ENCODE measurements around the gene FAM131A. TPM values are rescaled to one million over a fixed set of nuclear protein-coding genes. Genes with fewer than 3 reads are reported as not detected.

The FAM131A gene
- total and polyA plus RNA-seq, 5 donors from 2014 or later: 2.0 to 13.8 (median 2.4) TPM

GRCh38 chr3:184344579-184345316, 7.3 kb downstream of the FAM131A start:
- no peak overlapping the region for H3K4me3 ChIP-seq (ENCODE audit: low read depth, low read length)
- H3K36me3 Mint-ChIP-seq: peaks cover 17% of the 10 kb centered on the region
- no peaks in the 10 kb centered on the region for H3K9me3 Mint-ChIP-seq
- H3K36me3 ChIP-seq (ENCODE audit: control insufficient read depth, insufficient read depth, low read length): no peaks in the 10 kb centered on the region
- H3K4me3 Mint-ChIP-seq: no peak overlapping the region
- DNase-seq: no peak
- no peaks in the 10 kb centered on the region for H3K27me3 ChIP-seq (ENCODE audit: control insufficient read depth, insufficient read depth, low read length)
- no peak overlapping the region for H3K27ac ChIP-seq (ENCODE audit: insufficient read depth, low read length, poor library complexity, severe bottlenecking)
- H3K4me1 ChIP-seq (ENCODE audit: control insufficient read depth, insufficient read depth, low read length, poor library complexity, severe bottlenecking): no peaks in the 10 kb centered on the region
- no peak overlapping the region for H3K27ac Mint-ChIP-seq
- H3K4me1 Mint-ChIP-seq: peaks cover 0 to 5% (median 2%) of the 10 kb centered on the region in 4 donors
- no peaks in the 10 kb centered on the region for H3K9me3 ChIP-seq (ENCODE audit: control insufficient read depth in 2 of 2, low read length in 2 of 2)
- ATAC-seq (ENCODE audit: low read depth in 2 of 2): no peak
- H3K27me3 Mint-ChIP-seq: no peaks in the 10 kb centered on the region

DNA sequence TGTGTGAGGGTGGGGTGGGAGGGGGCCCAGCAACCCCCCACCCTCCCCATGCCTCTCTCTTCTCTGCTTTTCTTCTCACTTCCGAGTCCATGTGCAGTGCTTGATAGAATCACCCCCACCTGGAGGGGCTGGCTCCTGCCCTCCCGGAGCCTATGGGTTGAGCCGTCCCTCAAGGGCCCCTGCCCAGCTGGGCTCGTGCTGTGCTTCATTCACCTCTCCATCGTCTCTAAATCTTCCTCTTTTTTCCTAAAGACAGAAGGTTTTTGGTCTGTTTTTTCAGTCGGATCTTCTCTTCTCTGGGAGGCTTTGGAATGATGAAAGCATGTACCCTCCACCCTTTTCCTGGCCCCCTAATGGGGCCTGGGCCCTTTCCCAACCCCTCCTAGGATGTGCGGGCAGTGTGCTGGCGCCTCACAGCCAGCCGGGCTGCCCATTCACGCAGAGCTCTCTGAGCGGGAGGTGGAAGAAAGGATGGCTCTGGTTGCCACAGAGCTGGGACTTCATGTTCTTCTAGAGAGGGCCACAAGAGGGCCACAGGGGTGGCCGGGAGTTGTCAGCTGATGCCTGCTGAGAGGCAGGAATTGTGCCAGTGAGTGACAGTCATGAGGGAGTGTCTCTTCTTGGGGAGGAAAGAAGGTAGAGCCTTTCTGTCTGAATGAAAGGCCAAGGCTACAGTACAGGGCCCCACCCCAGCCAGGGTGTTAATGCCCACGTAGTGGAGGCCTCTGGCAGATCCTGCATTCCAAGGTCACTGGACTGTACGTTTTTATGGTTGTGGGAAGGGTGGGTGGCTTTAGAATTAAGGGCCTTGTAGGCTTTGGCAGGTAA, 8.1 kb downstream of the FAM131A start:
- Histone ChIP-seq H3K4me3 (ENCODE audit: low read depth, low read length) (no peak overlapping the region), H3K9me3 (ENCODE audit: control insufficient read depth in 2 of 2, low read length in 2 of 2) (no peaks in the 10 kb centered on the region), H3K27ac (ENCODE audit: insufficient read depth, low read length, poor library complexity, severe bottlenecking) (no peak overlapping the region), H3K36me3 (ENCODE audit: control insufficient read depth, insufficient read depth, low read length) (no peaks in the 10 kb centered on the region), H3K4me1 (ENCODE audit: control insufficient read depth, insufficient read depth, low read length, poor library complexity, severe bottlenecking) (no peaks in the 10 kb centered on the region), H3K27me3 (ENCODE audit: control insufficient read depth, insufficient read depth, low read length) (no peaks in the 10 kb centered on the region)
- Mint-ChIP-seq H3K9me3 (no peaks in the 10 kb centered on the region), H3K36me3 (peaks cover 16% of the 10 kb centered on the region), H3K4me1 (peaks cover 0 to 5% (median 2%) of the 10 kb centered on the region in 4 donors), H3K27ac (peak overlapping the region in 1 of 3 donors; percentile 78), H3K4me3 (no peak overlapping the region), H3K27me3 (no peaks in the 10 kb centered on the region)
- ATAC-seq (ENCODE audit: low read depth in 2 of 2): no peak
- DNase-seq: peak in 1 of 3 donors; percentile 25

- Mint-ChIP-seq H3K36me3 (peaks cover 11% of the 10 kb centered on the region), H3K27ac (no peak overlapping the region), H3K4me3 (no peak overlapping the region), H3K4me1 (no peaks in the 10 kb centered on the region), H3K27me3 (no peaks in the 10 kb centered on the region), H3K9me3 (no peaks in the 10 kb centered on the region)
- no peak for ATAC-seq (ENCODE audit: low read depth in 2 of 2)
- H3K36me3 ChIP-seq (ENCODE audit: control insufficient read depth, insufficient read depth, low read length): no peaks in the 10 kb centered on the region
- no peak overlapping the region for H3K4me3 ChIP-seq (ENCODE audit: low read depth, low read length)
- H3K27ac ChIP-seq (ENCODE audit: insufficient read depth, low read length, poor library complexity, severe bottlenecking): no peak overlapping the region
- H3K9me3 ChIP-seq (ENCODE audit: control insufficient read depth in 2 of 2, low read length in 2 of 2): no peaks in the 10 kb centered on the region
- no peaks in the 10 kb centered on the region for H3K4me1 ChIP-seq (ENCODE audit: control insufficient read depth, insufficient read depth, low read length, poor library complexity, severe bottlenecking)
- H3K27me3 ChIP-seq (ENCODE audit: control insufficient read depth, insufficient read depth, low read length): no peaks in the 10 kb centered on the region
- no peak for DNase-seq
Observed at GRCh38 chr3:184346480-184347190, 9.2 kb downstream of the FAM131A start.

- DNase-seq: no peak
- Mint-ChIP-seq H3K4me1 (no peaks in the 10 kb centered on the region), H3K27me3 (no peaks in the 10 kb centered on the region), H3K36me3 (peaks cover 10% of the 10 kb centered on the region), H3K4me3 (no peak overlapping the region), H3K27ac (peak overlapping the region in 1 of 3 donors; percentile 56), H3K9me3 (no peaks in the 10 kb centered on the region)
- no peaks in the 10 kb centered on the region for H3K4me1 ChIP-seq (ENCODE audit: control insufficient read depth, insufficient read depth, low read length, poor library complexity, severe bottlenecking)
- no peaks in the 10 kb centered on the region for H3K9me3 ChIP-seq (ENCODE audit: control insufficient read depth in 2 of 2, low read length in 2 of 2)
- H3K27ac ChIP-seq (ENCODE audit: insufficient read depth, low read length, poor library complexity, severe bottlenecking): no peak overlapping the region
- H3K36me3 ChIP-seq (ENCODE audit: control insufficient read depth, insufficient read depth, low read length): no peaks in the 10 kb centered on the region
- no peak overlapping the region for H3K4me3 ChIP-seq (ENCODE audit: low read depth, low read length)
- ATAC-seq (ENCODE audit: low read depth in 2 of 2): no peak
- no peaks in the 10 kb centered on the region for H3K27me3 ChIP-seq (ENCODE audit: control insufficient read depth, insufficient read depth, low read length)
Observed at GRCh38 chr3:184347321-184348056, 10.1 kb downstream of the FAM131A start.

GRCh38 chr3:184348057-184348382, 10.6 kb downstream of the FAM131A start:
- DNase-seq: no peak
- Mint-ChIP-seq H3K36me3 (peaks cover 7% of the 10 kb centered on the region), H3K9me3 (no peaks in the 10 kb centered on the region), H3K4me3 (no peak overlapping the region), H3K4me1 (no peaks in the 10 kb centered on the region), H3K27ac (no peak overlapping the region), H3K27me3 (no peaks in the 10 kb centered on the region)
- no peaks in the 10 kb centered on the region for H3K4me1 ChIP-seq (ENCODE audit: control insufficient read depth, insufficient read depth, low read length, poor library complexity, severe bottlenecking)
- no peaks in the 10 kb centered on the region for H3K9me3 ChIP-seq (ENCODE audit: control insufficient read depth in 2 of 2, low read length in 2 of 2)
- no peak overlapping the region for H3K4me3 ChIP-seq (ENCODE audit: low read depth, low read length)
- no peak overlapping the region for H3K27ac ChIP-seq (ENCODE audit: insufficient read depth, low read length, poor library complexity, severe bottlenecking)
- H3K27me3 ChIP-seq (ENCODE audit: control insufficient read depth, insufficient read depth, low read length): no peaks in the 10 kb centered on the region
- H3K36me3 ChIP-seq (ENCODE audit: control insufficient read depth, insufficient read depth, low read length): no peaks in the 10 kb centered on the region
- no peak for ATAC-seq (ENCODE audit: low read depth in 2 of 2)

GRCh38 chr3:184349563-184350470, 12.4 kb downstream of the FAM131A start:
- Mint-ChIP-seq H3K4me1 (no peaks in the 10 kb centered on the region), H3K27me3 (no peaks in the 10 kb centered on the region), H3K4me3 (no peak overlapping the region), H3K9me3 (no peaks in the 10 kb centered on the region), H3K36me3 (peaks cover 3% of the 10 kb centered on the region), H3K27ac (no peak overlapping the region)
- H3K36me3 ChIP-seq (ENCODE audit: control insufficient read depth, insufficient read depth, low read length): no peaks in the 10 kb centered on the region
- ATAC-seq (ENCODE audit: low read depth in 2 of 2) (no peak), DNase-seq (no peak)
- H3K27ac ChIP-seq (ENCODE audit: insufficient read depth, low read length, poor library complexity, severe bottlenecking): no peak overlapping the region
- peaks cover 4% of the 10 kb centered on the region for H3K4me1 ChIP-seq (ENCODE audit: control insufficient read depth, insufficient read depth, low read length, poor library complexity, severe bottlenecking)
- H3K27me3 ChIP-seq (ENCODE audit: control insufficient read depth, insufficient read depth, low read length): no peaks in the 10 kb centered on the region
- no peaks in the 10 kb centered on the region for H3K9me3 ChIP-seq (ENCODE audit: control insufficient read depth in 2 of 2, low read length in 2 of 2)
- H3K4me3 ChIP-seq (ENCODE audit: low read depth, low read length): no peak overlapping the region

DNA sequence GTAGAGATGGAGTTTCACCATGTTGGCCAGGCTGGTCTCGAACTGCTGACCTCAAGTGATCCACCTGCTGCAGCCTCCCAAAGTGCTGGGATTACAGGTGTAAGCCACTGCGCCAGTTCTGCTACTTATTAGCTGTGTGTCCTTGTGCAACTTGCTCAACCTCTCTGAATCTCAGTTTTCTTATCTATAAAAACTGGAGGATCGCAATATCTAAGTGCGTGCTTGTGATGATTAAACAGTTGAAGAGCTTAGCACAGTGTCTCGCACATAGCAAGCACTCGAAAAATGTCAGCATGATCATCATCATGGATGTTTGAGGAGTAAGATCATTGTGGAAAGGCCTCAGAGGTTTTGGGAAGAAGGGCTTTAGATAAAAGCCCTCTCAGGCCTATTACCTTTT, 13.2 kb downstream of the FAM131A start:
- Mint-ChIP-seq H3K36me3 (peaks cover 6% of the 10 kb centered on the region), H3K27ac (no peak overlapping the region), H3K4me1 (no peaks in the 10 kb centered on the region), H3K27me3 (peaks cover 4% of the 10 kb centered on the region), H3K9me3 (no peaks in the 10 kb centered on the region), H3K4me3 (no peak overlapping the region)
- H3K4me3 ChIP-seq (ENCODE audit: low read depth, low read length): no peak overlapping the region
- DNase-seq (no peak), ATAC-seq (ENCODE audit: low read depth in 2 of 2) (no peak)
- H3K9me3 ChIP-seq (ENCODE audit: control insufficient read depth in 2 of 2, low read length in 2 of 2): no peaks in the 10 kb centered on the region
- no peak overlapping the region for H3K27ac ChIP-seq (ENCODE audit: insufficient read depth, low read length, poor library complexity, severe bottlenecking)
- no peaks in the 10 kb centered on the region for H3K36me3 ChIP-seq (ENCODE audit: control insufficient read depth, insufficient read depth, low read length)
- H3K4me1 ChIP-seq (ENCODE audit: control insufficient read depth, insufficient read depth, low read length, poor library complexity, severe bottlenecking): peaks cover 4% of the 10 kb centered on the region
- H3K27me3 ChIP-seq (ENCODE audit: control insufficient read depth, insufficient read depth, low read length): no peaks in the 10 kb centered on the region

Measured in CD4-positive, CD25-positive, alpha-beta regulatory T cell (primary cell).